GM19463 (cell line): Measurements from ENCODE around the gene EIF2B1.
A peak's percentile ranks its signal among the peaks of the same experiment; 100 is the strongest.
"Not testable (repeated sequence)": the region's sequence is repeated elsewhere in the genome, so short reads cannot be mapped to it uniquely, and the experiment has no call there.

Experiments
- ATAC-seq: cut with Tn5 transposase; IDR thresholded peaks from one replicate; pipeline ENCODE4 v1.9.1; 2021; ENCODE audit warnings: mild to moderate bottlenecking, moderate library complexity; ENCODE audit not compliant: unreplicated experiment

EIF2B1 gene

GRCh38 chr12:123621101-123621500, 12.4 kb downstream of the EIF2B1 start:
- ATAC-seq: no peak

GRCh38 chr12:123617580-123617979, 15.9 kb downstream of the EIF2B1 start:
- no peak for ATAC-seq

- no peak for ATAC-seq
These were observed 16.3 kb downstream of the EIF2B1 start for GRCh38 chr12:123617144-123617543.

GRCh38 chr12:123614531-123614930, 19.0 kb downstream of the EIF2B1 start:
- ATAC-seq: no peak

GRCh38 chr12:123614110-123614509, 19.4 kb downstream of the EIF2B1 start:
- no peak for ATAC-seq

- no peak for ATAC-seq
These were observed 25.3 kb downstream of the EIF2B1 start for GRCh38 chr12:123608182-123608581.

GRCh38 chr12:123607756-123608155, 25.7 kb downstream of the EIF2B1 start:
- no peak for ATAC-seq

- not testable (repeated sequence) for ATAC-seq
These were observed 30.0 kb downstream of the EIF2B1 start for GRCh38 chr12:123603495-123603894.

GRCh38 chr12:123602651-123603195, 30.8 kb downstream of the EIF2B1 start:
- ATAC-seq: no peak

- ATAC-seq: peak; percentile 96
These were observed 31.6 kb downstream of the EIF2B1 start, which contains the start of gene DDX55 for GRCh38 chr12:123601602-123602489. DDX55 (plus strand) TSS chr12:123602099; CDS start chr12:123602149, 50 bp downstream.

- ATAC-seq: no peak
These were observed 33.8 kb downstream of the EIF2B1 start for GRCh38 chr12:123599721-123600120.

GRCh38 chr12:123599310-123599709, 34.2 kb downstream of the EIF2B1 start:
- no peak for ATAC-seq

GRCh38 chr12:123598522-123598921, 35.0 kb downstream of the EIF2B1 start:
- no peak for ATAC-seq

- ATAC-seq: no peak
These were observed 36.4 kb downstream of the EIF2B1 start for GRCh38 chr12:123597100-123597499.

GRCh38 chr12:123595729-123596128, 37.8 kb downstream of the EIF2B1 start:
- no peak for ATAC-seq

- no peak for ATAC-seq
These were observed 41.6 kb downstream of the EIF2B1 start for GRCh38 chr12:123591702-123592481.

GRCh38 chr12:123580772-123581171, 52.7 kb downstream of the EIF2B1 start:
- ATAC-seq: no peak

GRCh38 chr12:123578829-123579228, 54.7 kb downstream of the EIF2B1 start:
- ATAC-seq: not testable (repeated sequence)

- no peak for ATAC-seq
These were observed 55.2 kb downstream of the EIF2B1 start for GRCh38 chr12:123578243-123578642.

- no peak for ATAC-seq
These were observed 56.9 kb downstream of the EIF2B1 start for GRCh38 chr12:123576611-123577010.

- no peak for ATAC-seq
These were observed 59.6 kb downstream of the EIF2B1 start for GRCh38 chr12:123573870-123574269.
